H9 (cell line): ENCODE measurements around the gene FAM78A. TPM values are rescaled to one million over a fixed set of nuclear protein-coding genes. Genes with fewer than 3 reads are reported as not detected.
"Not testable (repeated sequence)": the region's sequence is repeated elsewhere in the genome, so short reads cannot be mapped to it uniquely, and the experiment has no call there.

ENCODE experiments used
- DNase-seq: peaks from one replicate; pipeline ENCODE4 v3.0.0-alpha.2; 2017
- H2AFZ ChIP-seq: one replicate; pipeline ENCODE4 v1.6.1; 2013; ENCODE audit warnings: mild to moderate bottlenecking, low read length, control low read depth, moderate library complexity
- H2AK5ac ChIP-seq: 2 replicates; pipeline ENCODE4 v1.6.1; 2013; ENCODE audit warnings: low read length, control low read depth, mixed read lengths; ENCODE audit not compliant: insufficient read length
- H2BK120ac ChIP-seq: one replicate; pipeline ENCODE4 v1.6.1; 2013; ENCODE audit warnings: low read depth, mild to moderate bottlenecking, low read length, control low read depth, inconsistent platforms; ENCODE audit not compliant: poor library complexity, severe bottlenecking
- H2BK12ac ChIP-seq: 2 replicates; pipeline ENCODE4 v1.6.1; 2013; ENCODE audit warnings: low read length, control low read depth, mixed read lengths, low read depth; ENCODE audit not compliant: insufficient read length
- H2BK15ac ChIP-seq: 2 replicates; pipeline ENCODE4 v1.6.1; 2013; ENCODE audit warnings: low read depth, low read length, control low read depth
- H2BK20ac ChIP-seq: one replicate; pipeline ENCODE4 v1.6.1; 2013; ENCODE audit warnings: low read depth, mild to moderate bottlenecking, low read length, control low read depth, inconsistent platforms; ENCODE audit not compliant: poor library complexity, severe bottlenecking
- H2BK5ac ChIP-seq: 2 replicates; pipeline ENCODE4 v1.6.1; 2013; ENCODE audit warnings: low read length, control low read depth, mixed read lengths; ENCODE audit not compliant: insufficient read length
- H3K14ac ChIP-seq: 2 replicates; pipeline ENCODE4 v1.6.1; 2013; ENCODE audit warnings: low read length, control low read depth; ENCODE audit not compliant: insufficient read depth
- H3K18ac ChIP-seq: 2 replicates; pipeline ENCODE4 v1.6.1; 2013; ENCODE audit warnings: low read depth, mild to moderate bottlenecking, mixed read lengths, low read length, control low read depth; ENCODE audit not compliant: insufficient read length
- H3K23ac ChIP-seq: 2 replicates; pipeline ENCODE4 v1.6.1; 2013; ENCODE audit warnings: low read length, control low read depth, mixed read lengths, low read depth; ENCODE audit not compliant: insufficient read length
- H3K23me2 ChIP-seq: 2 replicates; pipeline ENCODE4 v1.6.1; 2013; ENCODE audit warnings: low read depth, mild to moderate bottlenecking, mixed read lengths, low read length, control low read depth; ENCODE audit not compliant: insufficient read length, poor library complexity, severe bottlenecking
- H3K27ac ChIP-seq: 2 replicates; pipeline ENCODE4 v1.5.1; 2013; ENCODE audit warnings: low read length, control low read depth, mixed read lengths, low read depth; ENCODE audit not compliant: insufficient read length
- H3K27me3 ChIP-seq: 2 replicates; pipeline ENCODE4 v1.6.1; 2013; ENCODE audit warnings: low read length, control low read depth, inconsistent platforms; ENCODE audit not compliant: insufficient read depth
- H3K4ac ChIP-seq: 2 replicates; pipeline ENCODE4 v1.6.1; 2013; ENCODE audit warnings: low read depth, mild to moderate bottlenecking, control low read depth, inconsistent platforms, low read length, moderate library complexity
- H3K4me1 ChIP-seq: 2 replicates; pipeline ENCODE4 v1.6.1; 2013; ENCODE audit warnings: low read length, control low read depth, inconsistent platforms; ENCODE audit not compliant: insufficient read depth
- H3K4me2 ChIP-seq: 2 replicates; pipeline ENCODE4 v1.6.1; 2013; ENCODE audit warnings: low read length, control low read depth, mixed read lengths; ENCODE audit not compliant: insufficient read length, insufficient read depth
- H3K56ac ChIP-seq: 2 replicates; pipeline ENCODE4 v1.6.1; 2013; ENCODE audit warnings: low read depth, mild to moderate bottlenecking, mixed read lengths, low read length, control low read depth; ENCODE audit not compliant: insufficient read length
- H3K79me1 ChIP-seq: 2 replicates; pipeline ENCODE4 v1.6.1; 2013; ENCODE audit warnings: low read depth, mild to moderate bottlenecking, moderate library complexity, low read length, control low read depth, inconsistent platforms; ENCODE audit not compliant: insufficient read depth, poor library complexity, severe bottlenecking
- H3K79me2 ChIP-seq: 2 replicates; pipeline ENCODE4 v1.6.1; 2013; ENCODE audit warnings: low read length, control low read depth, inconsistent platforms; ENCODE audit not compliant: insufficient read depth
- H3K9ac ChIP-seq: 2 replicates; pipeline ENCODE4 v1.6.1; 2013; ENCODE audit warnings: low read length, control low read depth, mixed read lengths; ENCODE audit not compliant: insufficient read length; ENCODE audit errors: extremely low read depth
- H3K9me3 ChIP-seq: one replicate; pipeline ENCODE4 v1.6.1; 2013; ENCODE audit warnings: low read depth, low read length, inconsistent platforms; ENCODE audit not compliant: control insufficient read depth
- H3T11ph ChIP-seq: one replicate; pipeline ENCODE4 v1.6.1; 2013; ENCODE audit warnings: mild to moderate bottlenecking, low read length, control low read depth, inconsistent platforms
- H4K20me1 ChIP-seq: one replicate; pipeline ENCODE4 v1.6.1; 2013; ENCODE audit not compliant: control insufficient read depth, insufficient read length, insufficient read depth
- H4K5ac ChIP-seq: 2 replicates; pipeline ENCODE4 v1.6.1; 2013; ENCODE audit warnings: low read depth, mild to moderate bottlenecking, mixed read lengths, low read length, control low read depth; ENCODE audit not compliant: insufficient read length
- H4K8ac ChIP-seq: replicated peaks from 2 replicates; pipeline ENCODE4 v1.6.1; 2013; ENCODE audit warnings: low read length, control low read depth, mixed read lengths, low read depth; ENCODE audit not compliant: insufficient read length
- H4K91ac ChIP-seq: 2 replicates; pipeline ENCODE4 v1.6.1; 2013; ENCODE audit warnings: low read depth, mild to moderate bottlenecking, moderate library complexity, mixed read lengths, low read length, control low read depth; ENCODE audit not compliant: insufficient read length
- H3K27ac Mint-ChIP-seq, 3 experiments: 2 replicates in 2 of 3; 3 replicates in 1 of 3; pipeline ENCODE4 v1.8.0; 2020 to 2021; ENCODE audit warnings: mixed read lengths in 3 of 3, mild to moderate bottlenecking in 1 of 3, moderate library complexity in 1 of 3
- H3K27me3 Mint-ChIP-seq: 2 replicates; pipeline ENCODE4 v1.8.0; 2021; ENCODE audit warnings: low read depth, mild to moderate bottlenecking, moderate library complexity, mixed read lengths
- H3K36me3 Mint-ChIP-seq, 3 experiments: 2 replicates in 2 of 3; 3 replicates in 1 of 3; pipeline ENCODE4 v1.8.0; 2020 to 2021; ENCODE audit warnings: low read depth in 3 of 3, mixed read lengths in 3 of 3; ENCODE audit not compliant: insufficient read depth in 1 of 3
- H3K4me1 Mint-ChIP-seq, 2 experiments: 2 replicates each; pipeline ENCODE4 v1.8.0; 2020; ENCODE audit warnings: mixed read lengths in 2 of 2
- H3K4me3 Mint-ChIP-seq, 2 experiments: 2 replicates in 1 of 2; 3 replicates in 1 of 2; pipeline ENCODE4 v1.8.0; 2020 to 2021; ENCODE audit warnings: mild to moderate bottlenecking in 2 of 2, mixed read lengths in 2 of 2, moderate library complexity in 1 of 2
- H3K9me3 Mint-ChIP-seq, 2 experiments: 2 replicates in 1 of 2; 3 replicates in 1 of 2; pipeline ENCODE4 v1.8.0; 2020; ENCODE audit warnings: mild to moderate bottlenecking in 2 of 2, mixed read lengths in 2 of 2, moderate library complexity in 1 of 2
- WGBS: extraction: QIAGEN DNeasy Blood & Tissue Kit; methylation state at CpG from one replicate; pipeline ENCODE4 v1.1.7; 2013; ENCODE audit warnings: missing lambda C conversion rate, low lambda C conversion rate, mixed read lengths; ENCODE audit not compliant: insufficient read length; ENCODE audit errors: extremely low coverage; 5-methylcytosine and 5-hydroxymethylcytosine counted together
- total RNA-seq: library from RNA; stranded (reverse); gene quantifications from 2 replicates; pipeline ENCODE4 v1.2.1, GENCODE V29; 2021
- TF ChIP-seq, protein P1 (sequence below): fragments of 200-600 bp; sonication (generic); conservative IDR thresholded peaks from 3 replicates; pipeline ENCODE4 v1.8.0; 2021; ENCODE audit warnings: antibody characterized with exemption, mild to moderate bottlenecking

The FAM78A gene
- total RNA-seq, 1 experiment from 2014 or later = 1.9 TPM

DNA sequence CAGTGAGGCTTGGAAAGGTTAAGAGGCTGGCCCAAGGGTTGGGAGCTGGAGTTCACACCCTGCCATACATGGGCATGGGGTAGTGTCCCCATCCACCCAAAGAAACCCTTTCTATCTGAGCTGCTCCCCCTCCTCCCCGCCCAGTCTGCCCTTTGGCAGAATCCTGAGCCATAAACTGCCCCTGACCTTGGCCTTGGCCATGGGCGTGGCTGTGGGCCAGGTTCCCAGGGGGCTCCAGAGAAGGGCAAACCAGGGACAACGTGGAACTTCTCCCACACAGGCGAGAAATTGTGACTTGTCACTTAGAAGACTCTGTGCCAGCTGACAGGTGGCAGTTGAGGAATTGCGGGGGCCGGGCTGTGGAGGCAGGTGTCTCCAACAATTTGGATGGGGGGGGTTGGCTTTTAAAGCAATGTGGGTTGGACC is 4.8 kb downstream of the FAM78A start:
- Mint-ChIP-seq H3K36me3 (no peaks in the 10 kb centered on the region), H3K9me3 (no peaks in the 10 kb centered on the region), H3K27me3 (peaks cover 18% of the 10 kb centered on the region), H3K4me3 (no peak overlapping the region), H3K27ac (no peak overlapping the region; a peak in 1 of 7 replicates), H3K4me1 (peaks cover 27 to 42% of the 10 kb centered on the region in 2 experiments)
- Histone ChIP-seq H3K23ac (no peak overlapping the region), H3K79me1 (no peaks in the 10 kb centered on the region), H2BK5ac (no peak overlapping the region), H2AFZ (no peak overlapping the region), H3K4me1 (peaks cover 3% of the 10 kb centered on the region; the same call in 1 of the 2 replicates), H3K9me3 (no peaks in the 10 kb centered on the region), H3K14ac (no peak overlapping the region), H2BK120ac (no peak overlapping the region), H4K91ac (no peak overlapping the region), H3K9ac (no peak overlapping the region), H2BK20ac (no peak overlapping the region), H2BK15ac (no peak overlapping the region), H3K27me3 (peaks cover 6% of the 10 kb centered on the region; the same call in 1 of the 2 replicates), H4K20me1 (no peaks in the 10 kb centered on the region), H3K27ac (no peak overlapping the region), H2BK12ac (no peak overlapping the region), H3K4ac (no peak overlapping the region), H3K18ac (no peak overlapping the region), H3K56ac (no peak overlapping the region), H3K23me2 (no peaks in the 10 kb centered on the region), H4K5ac (no peak overlapping the region), H3K79me2 (no peaks in the 10 kb centered on the region), H3T11ph (no peak overlapping the region), H2AK5ac (no peak overlapping the region), H4K8ac (no peak overlapping the region), H3K4me2 (no peak overlapping the region)
- WGBS = no CpG with 5 or more reads among the region's 6 CpGs
- TF ChIP-seq, protein P1, sequence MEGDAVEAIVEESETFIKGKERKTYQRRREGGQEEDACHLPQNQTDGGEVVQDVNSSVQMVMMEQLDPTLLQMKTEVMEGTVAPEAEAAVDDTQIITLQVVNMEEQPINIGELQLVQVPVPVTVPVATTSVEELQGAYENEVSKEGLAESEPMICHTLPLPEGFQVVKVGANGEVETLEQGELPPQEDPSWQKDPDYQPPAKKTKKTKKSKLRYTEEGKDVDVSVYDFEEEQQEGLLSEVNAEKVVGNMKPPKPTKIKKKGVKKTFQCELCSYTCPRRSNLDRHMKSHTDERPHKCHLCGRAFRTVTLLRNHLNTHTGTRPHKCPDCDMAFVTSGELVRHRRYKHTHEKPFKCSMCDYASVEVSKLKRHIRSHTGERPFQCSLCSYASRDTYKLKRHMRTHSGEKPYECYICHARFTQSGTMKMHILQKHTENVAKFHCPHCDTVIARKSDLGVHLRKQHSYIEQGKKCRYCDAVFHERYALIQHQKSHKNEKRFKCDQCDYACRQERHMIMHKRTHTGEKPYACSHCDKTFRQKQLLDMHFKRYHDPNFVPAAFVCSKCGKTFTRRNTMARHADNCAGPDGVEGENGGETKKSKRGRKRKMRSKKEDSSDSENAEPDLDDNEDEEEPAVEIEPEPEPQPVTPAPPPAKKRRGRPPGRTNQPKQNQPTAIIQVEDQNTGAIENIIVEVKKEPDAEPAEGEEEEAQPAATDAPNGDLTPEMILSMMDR = no peak
- no peak for DNase-seq

DNA sequence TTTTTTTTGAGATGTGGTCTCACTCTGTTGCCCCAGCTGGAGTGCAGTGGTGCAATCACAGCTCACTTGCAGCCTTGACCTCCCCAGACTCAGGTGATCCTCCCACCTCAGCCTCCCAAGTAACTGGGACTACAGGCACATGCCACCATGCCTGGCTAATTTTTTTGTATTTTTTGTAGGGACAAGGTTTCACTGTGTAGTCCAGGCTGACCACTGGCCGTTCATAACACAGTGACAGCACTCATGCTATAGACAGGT is 5.4 kb downstream of the FAM78A start:
- not testable (repeated sequence) for H3K9me3 ChIP-seq, H4K8ac ChIP-seq, DNase-seq, H3K79me2 ChIP-seq, H2BK20ac ChIP-seq, H4K20me1 ChIP-seq, H2BK12ac ChIP-seq, H3K4me2 ChIP-seq, H3K27me3 ChIP-seq, H3K27ac ChIP-seq, H3K56ac ChIP-seq, H3K9ac ChIP-seq, H3K23me2 ChIP-seq, H3K23ac ChIP-seq, H4K91ac ChIP-seq, H3K4me1 ChIP-seq, H3T11ph ChIP-seq, H3K79me1 ChIP-seq, H2AFZ ChIP-seq, H2BK5ac ChIP-seq, H3K18ac ChIP-seq, H3K27ac Mint-ChIP-seq, H4K5ac ChIP-seq, H3K4ac ChIP-seq, H3K9me3 Mint-ChIP-seq, H3K4me3 Mint-ChIP-seq, H3K36me3 Mint-ChIP-seq, H2BK120ac ChIP-seq, H2BK15ac ChIP-seq, H3K14ac ChIP-seq, H2AK5ac ChIP-seq
- no CpG with 5 or more reads among the region's 1 CpG for WGBS
- Mint-ChIP-seq H3K4me1 (peaks cover 24 to 38% of the 10 kb centered on the region in 2 experiments), H3K27me3 (peaks cover 13% of the 10 kb centered on the region)
